GM21367 (cell line): ENCODE measurements around the gene MYO1B.

ENCODE experiments used
- ATAC-seq: cut with Tn5 transposase; IDR thresholded peaks from one replicate; pipeline ENCODE4 v1.9.1; 2021; ENCODE audit not compliant: unreplicated experiment

MYO1B gene

DNA sequence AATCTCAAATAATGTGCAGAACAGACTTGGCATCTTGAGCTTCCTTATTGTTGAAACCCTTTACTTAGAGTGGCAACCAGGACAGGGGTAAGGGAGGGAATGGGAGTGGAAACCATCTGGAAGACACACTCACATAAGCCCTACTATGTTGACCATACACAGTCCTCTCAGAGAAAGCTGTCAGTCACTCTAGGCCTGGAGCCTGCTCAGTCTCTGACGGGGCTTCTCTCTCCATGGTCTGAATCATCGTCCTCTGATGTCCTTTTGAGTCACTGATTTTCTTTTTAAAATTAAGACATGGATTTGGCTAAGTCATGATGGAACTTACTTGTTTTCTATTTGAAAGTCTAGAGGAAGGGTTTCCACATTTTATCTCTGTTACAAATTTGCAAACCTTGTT, 74.0 kb downstream of the MYO1B start:
- no peak for ATAC-seq

GRCh38 chr2:191320881-191321280, 75.7 kb downstream of the MYO1B start:
- ATAC-seq: no peak

DNA sequence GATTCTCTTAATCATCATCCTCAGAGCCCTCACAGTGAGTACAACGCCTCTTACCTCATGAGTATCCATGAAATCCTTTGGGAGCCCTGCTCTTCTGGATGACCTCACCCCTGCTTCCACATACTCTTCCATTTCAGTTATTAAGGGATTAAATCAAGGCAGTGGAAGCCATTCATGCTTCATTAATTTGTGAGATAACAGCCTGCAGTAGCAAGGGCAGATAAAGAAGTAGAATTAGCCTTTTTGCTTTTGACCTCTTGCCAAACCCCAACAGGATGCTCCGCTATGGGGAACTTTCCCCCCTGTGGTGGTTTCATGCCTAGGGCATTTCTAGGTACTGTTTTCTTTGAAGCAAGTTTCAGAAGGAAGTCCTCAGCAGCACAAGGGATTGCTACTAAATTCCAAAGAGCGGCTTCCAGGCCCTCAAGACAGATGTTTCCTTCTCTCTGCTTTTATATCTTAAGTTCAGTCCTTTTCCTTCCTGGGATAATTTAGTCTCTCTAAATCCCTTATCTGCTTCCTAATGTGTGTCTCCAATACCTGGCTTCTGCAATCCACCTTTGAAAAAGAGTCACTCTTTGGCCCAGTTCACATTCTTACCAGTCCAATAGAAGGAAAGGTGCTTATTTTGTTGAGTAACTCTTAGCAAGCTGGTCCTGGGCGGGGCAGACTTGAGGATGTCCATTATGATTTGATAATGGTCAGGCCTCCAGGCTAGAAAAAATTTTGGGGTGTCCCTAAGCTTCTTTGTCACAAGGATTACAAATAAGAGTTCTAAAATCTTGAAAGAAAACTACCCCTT, 76.9 kb downstream of the MYO1B start:
- no peak for ATAC-seq

DNA sequence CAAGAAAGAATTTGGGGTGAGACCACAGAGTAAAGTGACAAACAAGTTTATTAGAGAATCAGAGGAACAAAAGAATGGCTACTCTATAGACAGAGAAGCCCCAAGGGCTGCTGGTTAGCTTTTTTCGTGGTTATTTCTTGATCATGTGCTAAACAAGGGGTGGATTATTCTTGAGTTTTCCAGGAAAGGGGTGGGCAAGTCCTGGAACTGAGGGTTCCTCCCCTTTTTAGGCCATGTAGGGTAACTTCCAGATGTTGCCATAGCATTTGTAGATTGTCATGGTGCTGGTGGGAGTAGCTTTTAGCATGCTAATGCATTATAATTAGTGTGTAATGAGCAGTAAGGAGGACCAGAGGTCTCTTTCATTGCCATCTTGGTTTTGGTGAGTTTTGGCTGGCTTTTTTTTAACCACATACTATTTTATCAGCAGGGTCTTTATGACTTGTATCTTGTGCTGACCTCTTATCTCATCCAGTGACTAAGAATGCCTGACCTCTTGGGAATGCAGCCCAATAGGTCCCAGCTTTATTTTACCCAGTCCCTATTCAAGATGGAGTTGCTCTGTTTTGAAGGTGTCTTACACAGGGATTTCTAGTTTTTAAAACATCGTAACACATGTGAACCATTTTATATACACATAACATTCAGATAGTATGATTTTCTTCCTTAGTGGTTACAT, 77.8 kb downstream of the MYO1B start:
- ATAC-seq: no peak

GRCh38 chr2:191325651-191326365, 80.6 kb downstream of the MYO1B start:
- no peak for ATAC-seq

DNA sequence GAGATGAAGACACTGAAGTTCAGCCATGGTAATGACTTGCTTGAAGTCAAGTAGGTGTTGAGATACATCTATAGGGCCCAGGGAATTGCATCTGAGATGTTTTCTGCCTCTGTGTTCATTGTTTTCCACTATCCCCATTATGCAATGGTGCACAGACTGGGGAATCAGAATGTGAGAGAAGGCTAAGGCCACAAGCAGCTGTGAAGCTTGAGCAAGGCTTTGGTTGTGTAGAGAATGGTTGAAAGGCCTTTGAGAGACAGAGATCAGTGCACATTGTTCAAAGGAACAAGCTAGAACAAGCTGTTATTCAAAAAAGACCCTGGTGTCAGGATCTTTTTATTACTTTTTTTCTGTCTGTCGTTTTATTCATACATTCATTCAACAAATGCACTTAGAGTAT, 82.3 kb downstream of the MYO1B start:
- ATAC-seq: no peak

GRCh38 chr2:191328150-191328809, 83.1 kb downstream of the MYO1B start:
- no peak for ATAC-seq

DNA sequence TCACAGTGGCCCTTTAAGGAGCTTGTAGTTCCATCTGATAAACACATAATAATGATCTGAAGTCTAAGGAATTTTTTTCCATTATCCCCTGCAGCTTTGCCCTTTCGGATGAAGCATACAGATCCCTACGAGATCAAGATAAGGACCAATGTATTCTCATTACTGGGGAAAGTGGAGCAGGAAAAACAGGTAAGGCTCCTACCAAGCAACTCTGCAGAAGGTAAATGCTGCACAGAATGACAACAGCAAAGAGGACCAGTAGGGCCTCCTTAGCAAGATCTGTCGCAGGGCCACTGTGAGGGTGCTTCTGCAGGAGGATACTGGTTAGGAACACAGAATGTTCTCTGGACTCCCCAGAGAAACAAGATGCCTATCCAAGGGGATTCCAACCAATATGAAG, 84.6 kb downstream of the MYO1B start:
- no peak for ATAC-seq

- ATAC-seq: no peak
Measured at GRCh38 chr2:191333911-191334357, 88.7 kb downstream of the MYO1B start.

GRCh38 chr2:191335875-191336464, 90.8 kb downstream of the MYO1B start:
- no peak for ATAC-seq

GRCh38 chr2:191341436-191341835, 96.2 kb downstream of the MYO1B start:
- no peak for ATAC-seq

GRCh38 chr2:191343796-191344338, 98.7 kb downstream of the MYO1B start:
- ATAC-seq: no peak

- ATAC-seq: no peak
Measured at GRCh38 chr2:191345788-191346187, 100.6 kb downstream of the MYO1B start.

DNA sequence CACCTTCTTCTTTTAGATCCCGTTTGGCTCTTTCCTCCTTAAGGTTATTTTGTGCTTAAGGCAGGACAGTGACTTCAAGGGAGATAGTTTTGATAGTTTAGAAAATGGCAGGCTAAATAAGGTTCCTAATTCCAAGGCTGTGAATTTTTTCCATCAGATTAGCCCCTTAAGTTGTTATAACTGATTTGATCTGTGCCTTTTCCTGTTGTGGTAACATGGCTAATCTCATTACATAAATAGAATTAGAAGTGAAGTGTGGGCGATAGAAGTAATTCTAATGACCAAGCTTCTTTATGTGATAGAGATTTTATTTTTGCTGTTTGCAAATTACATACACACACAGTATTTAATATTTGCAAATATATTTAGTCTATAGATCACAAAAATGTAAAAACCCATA, 102.0 kb downstream of the MYO1B start:
- no peak for ATAC-seq

DNA sequence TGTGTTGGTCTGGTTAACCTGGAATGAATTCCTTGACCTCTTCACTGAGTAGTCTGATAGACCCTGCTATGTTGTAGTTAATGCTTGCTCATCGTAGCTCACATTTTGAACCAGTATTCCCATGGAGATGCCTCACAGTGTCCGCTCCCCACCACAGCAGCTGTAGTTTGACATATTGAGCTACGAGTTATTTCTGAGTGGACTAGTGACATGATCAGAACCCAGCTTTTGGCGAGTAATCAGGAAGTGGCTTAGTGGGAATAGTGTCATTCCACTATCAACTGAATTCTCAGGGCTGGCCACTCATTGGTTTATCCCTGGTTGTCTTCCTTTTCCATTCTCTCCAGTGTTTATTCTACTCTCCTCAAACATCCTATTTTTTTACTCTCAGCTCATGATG, 102.7 kb downstream of the MYO1B start:
- no peak for ATAC-seq

DNA sequence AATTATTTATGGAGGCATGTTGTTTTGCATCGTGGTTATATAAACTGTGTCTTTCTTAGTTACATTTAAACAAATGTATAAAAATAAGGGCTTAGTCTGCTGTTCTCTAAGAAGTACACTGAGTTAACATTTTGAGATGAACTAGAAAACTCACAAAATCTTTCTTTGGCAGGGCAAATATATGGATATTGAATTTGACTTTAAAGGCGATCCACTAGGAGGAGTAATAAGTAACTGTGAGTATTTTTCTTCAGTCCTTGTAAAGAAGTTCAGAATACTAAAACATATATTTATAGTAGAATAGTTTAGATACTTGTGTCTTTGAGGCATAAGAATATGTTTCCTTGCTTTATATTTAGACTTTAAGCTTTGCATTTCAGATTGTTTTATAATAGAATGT, 104.8 kb downstream of the MYO1B start:
- ATAC-seq: no peak

GRCh38 chr2:191350826-191351225, 105.6 kb downstream of the MYO1B start:
- ATAC-seq: no peak

- no peak for ATAC-seq
Measured at GRCh38 chr2:191351298-191351697, 106.1 kb downstream of the MYO1B start.

DNA sequence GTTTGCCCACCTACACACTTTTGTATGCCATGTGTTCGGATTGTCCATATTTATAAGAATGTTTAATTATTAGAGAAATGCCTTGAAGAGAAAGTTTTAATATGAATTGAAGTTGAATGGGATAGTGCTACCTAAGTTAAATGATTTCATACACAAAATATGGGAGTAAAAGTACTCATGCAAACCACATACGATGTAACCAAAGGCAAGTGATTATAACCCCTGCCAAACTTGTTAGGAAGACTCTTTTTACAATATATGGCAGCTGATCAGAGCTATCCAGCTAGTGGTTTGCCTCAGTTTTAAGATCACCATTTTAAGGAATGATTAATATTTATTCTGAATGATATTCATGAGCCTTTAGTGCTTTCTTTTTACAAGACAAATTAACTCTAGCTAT, 106.7 kb downstream of the MYO1B start:
- no peak for ATAC-seq

- no peak for ATAC-seq
Measured at GRCh38 chr2:191352536-191352935, 107.3 kb downstream of the MYO1B start.
